Stimulated activated CD4-positive, alpha-beta T cell treated with anti-CD3 and anti-CD28 coated beads, Interleukin-15, amount 100 ng/mL, for 48 hours (primary cell): ENCODE data around the gene RIPOR2.
"Not testable (repeated sequence)": the region's sequence is repeated elsewhere in the genome, so short reads cannot be mapped to it uniquely, and the experiment has no call there.

Experiments used
- DNase-seq, 2 donors: peaks; one replicate each; pipeline ENCODE4 v3.0.0-alpha.2; 2020; ENCODE audit warnings: low read depth in 2 of 2

The RIPOR2 gene

DNA sequence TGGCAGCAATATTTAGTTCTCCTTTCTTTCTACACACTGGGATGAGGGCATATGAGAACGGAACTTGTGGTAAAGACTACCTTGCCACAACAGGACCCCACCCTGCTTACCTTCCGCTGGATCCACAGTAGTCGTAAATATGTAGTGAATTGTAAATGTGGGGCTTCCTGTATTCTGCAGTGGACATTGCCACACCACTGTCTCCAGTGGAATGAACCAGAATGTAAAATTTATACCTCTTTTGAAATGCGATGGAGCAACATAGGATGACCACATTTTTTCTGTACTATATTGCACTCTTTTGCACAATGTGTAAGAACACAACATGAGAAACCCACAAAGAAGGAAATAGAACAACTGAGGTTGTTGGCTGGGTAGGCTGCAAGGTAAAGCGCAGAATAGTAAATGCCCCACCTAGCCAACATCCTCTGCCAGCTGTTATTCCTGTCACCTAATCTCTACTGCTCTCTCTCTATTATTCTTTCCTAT is 16.1 kb upstream of the RIPOR2 start:
- no peak for DNase-seq

DNA sequence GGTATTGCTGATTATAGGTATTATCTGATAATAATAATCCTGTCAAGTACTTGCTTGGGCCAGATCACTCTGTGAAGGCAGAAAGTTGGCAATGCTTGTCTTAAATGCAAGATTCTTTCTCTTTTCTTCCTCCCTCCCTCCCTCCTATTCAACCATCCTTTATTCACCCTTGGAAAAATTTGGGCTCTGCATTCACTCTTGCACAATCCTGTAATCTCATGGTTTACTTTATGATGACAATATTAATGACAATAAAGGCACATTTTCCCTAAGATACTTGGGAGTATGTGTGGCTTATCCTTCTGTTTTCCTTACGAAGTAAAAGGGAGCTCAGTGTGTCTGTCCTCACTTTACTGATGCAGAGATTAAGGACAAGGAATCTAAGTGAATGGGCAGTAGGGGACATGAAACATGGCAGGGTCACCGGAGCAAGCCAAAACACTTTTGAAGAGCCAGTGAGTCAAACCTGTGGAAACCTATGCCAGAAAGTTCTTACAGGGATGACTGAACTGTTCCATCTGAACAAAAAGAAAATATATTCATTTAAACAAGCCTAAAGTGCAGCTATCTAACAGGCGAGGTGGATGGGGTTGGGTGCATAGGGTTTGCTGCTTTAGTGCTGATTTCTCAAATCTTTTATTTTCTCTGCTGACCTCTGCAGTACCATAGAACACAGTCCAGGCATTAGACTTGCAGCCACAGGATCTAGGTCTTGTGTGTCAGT is 14.6 kb upstream of the RIPOR2 start:
- no peak for DNase-seq

DNA sequence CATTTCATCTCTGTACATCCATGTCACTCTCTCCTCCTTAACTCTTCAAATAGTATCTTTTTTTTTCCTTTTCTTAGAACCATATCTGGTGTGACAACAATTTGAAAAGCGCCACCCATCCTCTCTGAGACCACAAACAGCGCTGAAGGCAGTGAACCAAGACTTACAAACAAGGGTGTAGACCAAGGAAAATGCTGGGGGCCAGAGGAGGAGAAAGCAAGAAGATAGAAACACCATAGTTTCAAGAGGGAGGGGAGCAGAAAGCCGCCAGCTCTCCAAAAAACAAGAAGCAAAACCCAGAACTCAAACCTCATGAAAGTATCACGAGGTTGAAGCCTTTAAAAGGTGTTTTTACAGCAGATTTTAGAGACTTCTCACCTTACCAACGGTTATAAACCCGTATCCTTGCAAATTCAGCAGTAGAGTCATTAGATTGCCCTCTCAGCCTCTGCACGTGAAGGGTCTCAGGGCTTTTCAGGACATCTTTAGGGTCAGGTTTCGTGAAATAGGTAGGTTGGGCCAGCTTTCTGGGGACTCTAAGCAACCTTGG is 13.3 kb upstream of the RIPOR2 start:
- no peak for DNase-seq

DNA sequence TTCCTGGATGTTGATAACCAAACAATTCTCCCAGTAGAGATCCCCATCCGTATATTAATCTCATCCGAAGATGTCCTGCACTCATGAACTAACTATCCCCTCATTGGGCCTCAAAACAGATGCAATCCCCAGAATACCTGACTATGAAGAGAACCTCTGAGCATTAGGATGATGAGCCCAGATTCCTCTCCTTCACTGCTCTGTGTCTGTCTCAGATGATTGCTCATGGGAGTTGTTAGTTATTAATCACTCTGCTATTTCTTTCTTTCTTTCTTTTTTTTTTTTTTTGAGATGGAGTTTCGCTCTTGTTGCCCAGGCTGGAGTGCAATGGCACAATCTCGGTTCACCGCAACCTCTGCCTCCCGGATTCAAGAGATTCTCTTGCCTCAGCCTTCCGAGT is 12.5 kb upstream of the RIPOR2 start:
- DNase-seq = not testable (repeated sequence)

DNA sequence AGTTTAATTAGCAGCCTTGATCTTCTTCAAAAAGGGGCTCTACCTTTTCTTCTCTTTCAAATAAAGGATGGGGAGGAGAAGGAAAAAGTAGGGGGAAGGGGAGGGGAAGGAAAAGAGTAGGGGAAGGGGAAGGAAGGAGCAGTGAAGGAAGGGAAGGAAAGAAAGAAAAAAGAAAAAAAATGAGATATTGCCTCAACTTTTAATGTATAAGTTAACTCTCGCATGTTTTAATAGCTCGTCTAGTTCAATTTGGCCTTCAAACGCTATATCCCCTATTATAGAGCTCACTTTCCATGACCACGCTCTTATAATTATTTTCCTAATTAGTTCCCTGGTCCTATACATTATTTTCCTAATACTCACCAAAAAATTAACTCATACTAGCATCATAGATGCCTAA is 11.9 kb upstream of the RIPOR2 start:
- no peak for DNase-seq

- DNase-seq = no peak
Measured at GRCh38 chr6:24945054-24945453, 9.3 kb upstream of the RIPOR2 start.

DNA sequence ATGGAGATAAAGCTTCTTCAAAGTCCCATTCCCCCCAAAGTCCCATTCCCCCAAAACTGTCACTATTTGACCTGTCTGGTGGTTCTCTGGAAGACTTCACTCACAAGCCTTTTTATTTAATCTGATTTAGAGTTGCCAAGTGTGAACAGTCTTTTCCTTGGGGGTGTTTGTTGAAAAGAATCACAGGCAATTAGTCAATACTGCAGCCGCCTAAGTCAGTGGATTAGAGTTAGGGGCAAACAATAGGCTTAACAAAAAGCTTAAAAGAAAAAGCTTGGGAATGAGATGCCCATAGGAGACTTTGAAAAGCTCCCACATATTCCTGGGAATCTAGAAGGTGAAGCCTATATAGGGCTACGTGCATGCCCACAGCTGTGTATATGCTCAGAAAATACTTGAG is 8.0 kb upstream of the RIPOR2 start:
- DNase-seq = no peak

GRCh38 chr6:24940311-24940917 is 4.7 kb upstream of the RIPOR2 start:
- DNase-seq = no peak

GRCh38 chr6:24936641-24937317 is 1.0 kb upstream of the RIPOR2 start:
- no peak for DNase-seq

GRCh38 chr6:24933868-24934401 is 1.8 kb downstream of the RIPOR2 start:
- DNase-seq = no peak

- DNase-seq = no peak
Measured at GRCh38 chr6:24933266-24933665, 2.5 kb downstream of the RIPOR2 start.

GRCh38 chr6:24932832-24933231 is 2.9 kb downstream of the RIPOR2 start:
- DNase-seq = no peak

DNA sequence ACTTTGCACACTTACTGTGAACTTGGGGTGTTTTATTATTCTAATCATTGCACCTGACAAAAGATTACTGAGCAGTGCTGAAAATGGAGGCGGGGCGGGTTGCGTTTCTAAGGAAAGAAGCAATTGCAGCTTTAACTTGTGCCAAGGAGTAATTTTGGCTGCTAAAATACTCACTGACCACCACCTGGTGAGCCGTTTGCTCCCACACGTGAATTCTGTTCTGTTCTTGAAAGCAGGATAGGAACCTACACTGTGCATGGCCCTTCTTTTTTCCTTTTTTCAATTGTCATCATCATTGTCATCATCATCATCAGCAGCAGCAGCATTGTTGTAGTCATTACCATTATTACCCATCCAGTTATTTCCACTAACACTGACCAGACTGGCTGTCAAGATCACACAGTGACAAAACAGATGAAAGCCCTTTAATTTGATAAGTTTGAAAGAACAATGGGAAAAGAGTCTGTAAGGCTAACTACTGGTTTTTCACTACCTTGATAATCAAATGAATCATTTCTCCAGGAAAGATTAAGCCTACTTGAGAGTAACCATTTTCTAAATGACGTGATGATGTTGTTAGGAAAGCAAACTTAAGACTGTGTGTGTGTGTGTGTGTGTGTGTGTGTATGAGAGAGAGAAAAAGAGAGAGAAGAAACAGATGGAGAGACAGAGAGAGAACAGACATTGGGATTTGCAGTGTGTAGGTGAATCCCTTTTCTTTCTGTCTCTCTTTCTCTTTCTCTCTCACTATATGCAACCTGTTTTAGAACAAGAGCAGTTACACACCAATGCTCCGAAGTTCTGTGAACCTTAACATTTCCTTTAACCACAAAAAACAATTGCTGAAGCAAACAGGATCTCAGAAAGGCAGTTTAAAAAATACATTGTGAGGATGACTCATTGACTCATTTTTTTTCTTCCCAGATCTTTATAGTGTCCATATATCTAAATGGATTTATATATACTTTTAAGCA is 3.8 kb downstream of the RIPOR2 start:
- no peak for DNase-seq

DNA sequence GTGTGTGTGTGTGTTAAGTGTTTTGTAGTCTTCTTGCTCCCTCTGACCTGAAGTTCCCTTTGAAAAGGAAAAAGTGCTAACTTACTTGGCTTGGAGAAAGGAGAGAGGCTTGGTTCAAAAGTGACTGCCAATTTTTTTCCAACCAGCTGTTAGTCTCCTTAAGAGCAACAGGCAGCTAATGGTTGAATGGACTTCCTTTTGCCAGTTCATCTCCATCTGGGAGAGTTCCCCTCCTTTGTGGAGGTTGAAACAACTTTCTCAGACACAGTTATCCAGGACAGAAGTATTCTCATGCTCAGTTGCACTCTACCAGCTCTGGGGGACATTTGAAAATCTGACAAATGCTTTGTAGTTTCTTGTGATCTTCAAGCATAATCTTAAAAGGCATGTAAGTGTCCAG is 4.5 kb downstream of the RIPOR2 start:
- DNase-seq = no peak

- DNase-seq = no peak
Measured at GRCh38 chr6:24930431-24930871, 5.3 kb downstream of the RIPOR2 start.

DNA sequence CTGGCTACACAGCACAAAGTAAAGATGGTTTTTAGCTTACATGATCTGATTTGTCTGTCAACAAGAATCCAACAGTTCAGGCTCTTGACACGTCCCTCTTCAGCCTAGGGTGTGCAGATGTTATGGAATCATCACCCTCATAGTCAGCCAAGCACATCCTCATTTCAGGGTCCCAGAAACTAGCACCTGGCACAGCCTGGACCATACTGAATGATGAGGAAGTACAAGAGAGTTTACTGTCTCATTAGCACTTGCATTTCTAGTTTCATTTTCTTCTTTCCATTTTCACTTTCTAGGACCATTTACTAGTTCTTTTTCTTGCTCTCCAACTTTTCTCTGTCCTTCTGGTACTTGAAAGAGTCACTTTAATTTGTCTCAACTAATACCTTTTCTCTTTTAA is 6.5 kb downstream of the RIPOR2 start:
- DNase-seq = no peak

DNA sequence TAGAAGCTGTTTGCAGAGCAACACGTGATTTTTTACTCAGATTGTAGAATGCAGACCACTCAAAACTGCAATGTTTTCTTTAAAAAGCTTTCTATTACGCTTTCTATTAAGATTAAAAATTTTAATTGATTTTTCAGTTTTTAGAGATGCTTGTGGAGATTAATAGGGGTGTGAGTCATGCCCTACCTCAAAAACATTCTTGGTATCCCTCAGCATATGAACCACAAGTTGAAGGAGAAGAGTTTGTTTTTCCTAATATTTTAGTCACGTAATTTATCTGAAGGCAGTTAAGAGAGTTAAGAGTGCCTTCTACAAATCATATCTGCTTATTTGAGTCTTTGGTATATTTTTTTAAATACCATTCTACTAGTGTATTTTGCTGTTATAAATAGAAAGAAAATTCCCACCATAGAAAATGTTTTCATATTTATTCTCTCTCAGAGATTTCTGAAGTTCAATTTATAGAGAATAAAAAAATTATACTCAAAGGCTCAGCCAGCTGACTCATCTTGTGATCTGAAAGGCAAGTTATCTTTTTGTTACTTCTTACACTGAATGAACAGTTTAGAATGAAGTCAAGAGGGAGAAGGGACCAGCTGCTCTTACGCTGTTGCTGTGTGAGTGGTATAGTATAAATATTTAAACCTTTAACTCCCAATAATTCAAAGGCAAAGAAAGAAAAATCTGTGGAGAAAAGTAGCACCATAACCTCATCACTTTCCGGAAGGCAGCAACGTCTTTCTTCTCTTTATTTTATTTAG is 7.6 kb downstream of the RIPOR2 start:
- no peak for DNase-seq

GRCh38 chr6:24927277-24927955 is 8.3 kb downstream of the RIPOR2 start:
- DNase-seq = no peak

GRCh38 chr6:24926647-24927046 is 9.1 kb downstream of the RIPOR2 start:
- DNase-seq = not testable (repeated sequence)

- no peak for DNase-seq
Measured at GRCh38 chr6:24926192-24926591, 9.6 kb downstream of the RIPOR2 start.
